ENCODE results near the gene HINFP. TPM values are rescaled to one million over a fixed set of nuclear protein-coding genes. Genes with fewer than 3 reads are reported as not detected.
A peak's percentile ranks its signal among the peaks of the same experiment; 100 is the strongest.

Gene HINFP
- total and polyA plus RNA-seq, 9 of the 15 experiments (the other 6 are each of a cell fraction or from before 2014, with no cell fraction given), result 13.8 to 34.1 (median 22.5) TPM

GRCh38 chr11:119093942-119094815, 27.2 kb upstream of the HINFP start (continued):
- TF ChIP-seq SRF (CRISPR knock-in tag; IDR thresholded peaks at IDR 0.05), result peak in 1 of 2 experiments; percentile 51; a peak in 1 of 4 replicates
- TF ChIP-seq, protein P1, sequence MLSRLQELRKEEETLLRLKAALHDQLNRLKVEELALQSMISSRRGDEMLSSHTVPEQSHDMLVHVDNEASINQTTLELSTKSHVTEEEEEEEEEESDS (CRISPR knock-in tag; IDR thresholded peaks at IDR 0.05), result no peak
- no peak for TF ChIP-seq NFXL1 (CRISPR knock-in tag; IDR thresholded peaks at IDR 0.05)
- TF ChIP-seq, protein P2, sequence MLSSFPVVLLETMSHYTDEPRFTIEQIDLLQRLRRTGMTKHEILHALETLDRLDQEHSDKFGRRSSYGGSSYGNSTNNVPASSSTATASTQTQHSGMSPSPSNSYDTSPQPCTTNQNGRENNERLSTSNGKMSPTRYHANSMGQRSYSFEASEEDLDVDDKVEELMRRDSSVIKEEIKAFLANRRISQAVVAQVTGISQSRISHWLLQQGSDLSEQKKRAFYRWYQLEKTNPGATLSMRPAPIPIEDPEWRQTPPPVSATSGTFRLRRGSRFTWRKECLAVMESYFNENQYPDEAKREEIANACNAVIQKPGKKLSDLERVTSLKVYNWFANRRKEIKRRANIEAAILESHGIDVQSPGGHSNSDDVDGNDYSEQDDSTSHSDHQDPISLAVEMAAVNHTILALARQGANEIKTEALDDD (IDR thresholded peaks at IDR 0.05), result 0 out of 2 replicates have a peak, but pooled peaks have one; percentile 38
- TF ChIP-seq, protein P3, sequence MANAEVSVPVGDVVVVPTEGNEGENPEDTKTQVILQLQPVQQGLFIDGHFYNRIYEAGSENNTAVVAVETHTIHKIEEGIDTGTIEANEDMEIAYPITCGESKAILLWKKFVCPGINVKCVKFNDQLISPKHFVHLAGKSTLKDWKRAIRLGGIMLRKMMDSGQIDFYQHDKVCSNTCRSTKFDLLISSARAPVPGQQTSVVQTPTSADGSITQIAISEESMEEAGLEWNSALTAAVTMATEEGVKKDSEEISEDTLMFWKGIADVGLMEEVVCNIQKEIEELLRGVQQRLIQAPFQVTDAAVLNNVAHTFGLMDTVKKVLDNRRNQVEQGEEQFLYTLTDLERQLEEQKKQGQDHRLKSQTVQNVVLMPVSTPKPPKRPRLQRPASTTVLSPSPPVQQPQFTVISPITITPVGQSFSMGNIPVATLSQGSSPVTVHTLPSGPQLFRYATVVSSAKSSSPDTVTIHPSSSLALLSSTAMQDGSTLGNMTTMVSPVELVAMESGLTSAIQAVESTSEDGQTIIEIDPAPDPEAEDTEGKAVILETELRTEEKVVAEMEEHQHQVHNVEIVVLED (CRISPR knock-in tag; IDR thresholded peaks at IDR 0.05), result no peak
- peak; percentile 57 for TF ChIP-seq U2AF1 (optimal IDR thresholded peaks at IDR 0.05; ENCODE audit: low read depth, low read length)
- TF ChIP-seq, protein P4, sequence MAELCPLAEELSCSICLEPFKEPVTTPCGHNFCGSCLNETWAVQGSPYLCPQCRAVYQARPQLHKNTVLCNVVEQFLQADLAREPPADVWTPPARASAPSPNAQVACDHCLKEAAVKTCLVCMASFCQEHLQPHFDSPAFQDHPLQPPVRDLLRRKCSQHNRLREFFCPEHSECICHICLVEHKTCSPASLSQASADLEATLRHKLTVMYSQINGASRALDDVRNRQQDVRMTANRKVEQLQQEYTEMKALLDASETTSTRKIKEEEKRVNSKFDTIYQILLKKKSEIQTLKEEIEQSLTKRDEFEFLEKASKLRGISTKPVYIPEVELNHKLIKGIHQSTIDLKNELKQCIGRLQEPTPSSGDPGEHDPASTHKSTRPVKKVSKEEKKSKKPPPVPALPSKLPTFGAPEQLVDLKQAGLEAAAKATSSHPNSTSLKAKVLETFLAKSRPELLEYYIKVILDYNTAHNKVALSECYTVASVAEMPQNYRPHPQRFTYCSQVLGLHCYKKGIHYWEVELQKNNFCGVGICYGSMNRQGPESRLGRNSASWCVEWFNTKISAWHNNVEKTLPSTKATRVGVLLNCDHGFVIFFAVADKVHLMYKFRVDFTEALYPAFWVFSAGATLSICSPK (IDR thresholded peaks at IDR 0.05; ENCODE audit: borderline replicate concordance), result no peak
- TF ChIP-seq DPF2 (IDR thresholded peaks at IDR 0.05), result no peak
- no peak for TF ChIP-seq TFAM (CRISPR knock-in tag; conservative IDR thresholded peaks at IDR 0.05)
- no peak for TF ChIP-seq RAD51 (IDR thresholded peaks at IDR 0.05; ENCODE audit: borderline replicate concordance, low read depth)
- peak; percentile 57; the same call in 1 of the 2 replicates for TF ChIP-seq SP1 (CRISPR knock-in tag; IDR thresholded peaks at IDR 0.05)
- no peak for TF ChIP-seq FOXA1 (IDR thresholded peaks at IDR 0.05; ENCODE audit: borderline replicate concordance)
- peak; percentile 44; the same call in 1 of the 2 replicates for TF ChIP-seq CBFB (CRISPR knock-in tag; IDR thresholded peaks at IDR 0.05)
- TF ChIP-seq, protein P5, sequence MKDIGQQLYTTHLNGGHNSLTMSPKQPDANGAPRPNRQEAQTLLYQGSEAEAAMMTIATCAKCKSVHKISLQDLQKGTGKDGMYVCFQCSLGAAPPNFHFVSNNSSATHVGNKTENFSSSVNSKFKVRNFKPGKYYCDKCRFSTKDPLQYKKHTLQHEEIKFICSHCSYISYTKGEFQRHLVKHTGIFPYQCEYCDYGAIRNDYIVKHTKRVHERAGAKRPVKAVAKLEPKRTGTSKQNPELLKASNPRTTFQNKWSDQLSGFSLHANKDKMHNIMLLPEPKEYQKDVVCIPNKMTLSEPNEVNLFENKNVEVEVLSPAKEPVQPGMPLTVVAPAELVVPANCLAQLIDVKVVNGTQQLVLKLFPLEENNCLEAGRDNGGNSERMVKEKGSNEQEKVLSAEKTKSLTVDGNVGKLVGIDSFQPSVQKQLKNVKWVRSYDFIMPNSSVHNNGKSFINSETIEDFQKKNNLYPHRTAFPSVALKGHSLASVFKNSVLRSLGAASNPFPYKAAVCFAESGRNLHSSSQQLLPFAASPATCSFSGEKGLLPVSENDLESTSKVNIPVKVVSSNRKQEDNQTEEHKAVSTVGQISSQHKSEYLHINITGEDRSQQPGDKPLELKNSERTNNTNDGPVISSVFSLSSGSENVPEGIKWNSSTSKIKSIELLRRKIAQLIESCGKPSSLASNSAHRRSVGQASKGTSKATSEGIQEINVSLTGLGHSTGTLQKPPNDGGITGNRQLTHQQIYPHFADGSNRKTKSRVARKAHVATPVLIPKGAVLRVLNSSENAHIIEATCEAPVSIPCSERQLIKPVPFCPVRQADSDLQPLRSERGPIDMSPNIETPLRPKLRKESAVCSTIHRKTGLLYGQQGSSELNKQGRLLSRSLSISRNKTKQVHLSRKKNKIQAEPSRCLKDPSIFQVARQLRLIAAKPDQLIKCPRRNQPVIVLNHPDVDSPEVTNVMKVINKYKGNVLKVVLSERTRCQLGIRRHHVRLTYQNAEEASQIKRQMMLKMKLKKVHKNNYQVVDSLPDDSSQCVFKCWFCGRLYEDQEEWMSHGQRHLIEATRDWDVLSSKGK (CRISPR knock-in tag; IDR thresholded peaks at IDR 0.05), result no peak
- TF ChIP-seq KLF1 (tag; IDR thresholded peaks at IDR 0.05), result no peak
- no peak for TF ChIP-seq ESRRA (IDR thresholded peaks at IDR 0.05; ENCODE audit: borderline replicate concordance, low read depth)
- no peak for TF ChIP-seq CREB1 (IDR thresholded peaks at IDR 0.05)
- TF ChIP-seq CREB1 (CRISPR knock-in tag; IDR thresholded peaks at IDR 0.05), result no peak
- peak; percentile 41; the same call in 1 of the 2 replicates for TF ChIP-seq SAFB (IDR thresholded peaks at IDR 0.05; ENCODE audit: borderline replicate concordance, low read depth, low read length)
- 0 out of 4 replicates have a peak, but pooled peaks of 1 of the 2 experiments have one; percentile 35 for TF ChIP-seq NONO (IDR thresholded peaks at IDR 0.05; ENCODE audit: low read depth in 2 of 2, low read length in 1 of 2)
